Mucosa of descending colon (tissue), 3 donors: ENCODE measurements around the gene ZFP1. TPM values are rescaled to one million over a fixed set of nuclear protein-coding genes. Genes with fewer than 3 reads are reported as not detected.

Experiments used
- ATAC-seq: fragments of 200-7000 bp; cut with Tn5 transposase; one replicate; pipeline ENCODE4 v1.9.1; 2020; ENCODE audit warnings: mild to moderate bottlenecking, moderate library complexity
- DNase-seq, 3 donors: peaks; one replicate each; pipeline ENCODE4 v3.0.0-alpha.2; 2020
- H3K36me3 ChIP-seq: fragments of 200-600 bp; one replicate; pipeline ENCODE4 v1.8.0; 2021; ENCODE audit warnings: low read depth, mild to moderate bottlenecking
- H3K4me1 ChIP-seq: fragments of 200-600 bp; one replicate; pipeline ENCODE4 v1.8.0; 2021; ENCODE audit warnings: low read depth, mild to moderate bottlenecking
- H3K4me3 ChIP-seq: fragments of 200-600 bp; one replicate; pipeline ENCODE4 v1.8.0; 2021; ENCODE audit warnings: mild to moderate bottlenecking
- H3K9me3 ChIP-seq: fragments of 200-600 bp; one replicate; pipeline ENCODE4 v1.8.0; 2021; ENCODE audit warnings: mild to moderate bottlenecking
- CTCF ChIP-seq: fragments of 200-600 bp; IDR thresholded peaks from one replicate; pipeline ENCODE4 v1.8.0; 2022; ENCODE audit warnings: antibody characterized with exemption, mild to moderate bottlenecking
- intact Hi-C, 2 donors: fragments of 100-400 bp; cut with DNase I in 1 of 2; cut with micrococcal nuclease in 1 of 2; formaldehyde crosslinking; loops; one replicate each; pipeline versions ENCODE4 v1.11.0 to v1.11.1; 2022; cut with DNase I, micrococcal nuclease
- total RNA-seq, 3 donors: library from RNA; stranded (reverse); fragmentation: NEBNext Ultra II Directional in 2 of 3; extraction: Animal tissue kit (Norgen Biotek cat#: 25700) in 2 of 3; gene quantifications; one replicate each; pipeline versions ENCODE4 v1.2.1 to v1.2.4, GENCODE V29; 2021 to 2023
- donor health status: DM: no; HTN: no; CAD: no; lungs with moderate emphysema.
- donor health status: DM: no; HTN: no; CAD: no.
- donor health status: DM: no; HTN: yes; CAD: no.

Gene ZFP1
- total RNA-seq, 3 donors from 2014 or later: 5.6 to 17.0 (median 6.9) TPM

- Histone ChIP-seq H3K36me3 (no peaks in the 10 kb centered on the region), H3K9me3 (no peaks in the 10 kb centered on the region), H3K4me3 (no peak overlapping the region), H3K4me1 (no peaks in the 10 kb centered on the region)
- no peak for TF ChIP-seq CTCF
- ATAC-seq: no peak
- DNase-seq: peak in 1 of 3 donors; percentile 15
- intact Hi-C loops: loop anchor here in 1 of 2 donors (5.0 kb wide), 1 partner anchor 95 kb away; no protein-coding TSS in a partner anchor
Measured at GRCh38 chr16:75102595-75102994, 45.7 kb upstream of the ZFP1 start.

GRCh38 chr16:75103994-75104393 lies 44.3 kb upstream of the ZFP1 start:
- no peak overlapping the region for H3K4me3 ChIP-seq
- intact Hi-C loops: loop anchor here in 1 of 2 donors (5.0 kb wide), 1 partner anchor 97 kb away; no protein-coding TSS in a partner anchor
- no peaks in the 10 kb centered on the region for H3K9me3 ChIP-seq
- peaks cover 2% of the 10 kb centered on the region for H3K4me1 ChIP-seq
- DNase-seq (no peak), ATAC-seq (no peak)
- no peaks in the 10 kb centered on the region for H3K36me3 ChIP-seq
- TF ChIP-seq CTCF: no peak

GRCh38 chr16:75104836-75105235 lies 43.5 kb upstream of the ZFP1 start:
- DNase-seq: peak in 1 of 3 donors; percentile 48
- no peak for ATAC-seq
- TF ChIP-seq CTCF: no peak
- Histone ChIP-seq H3K9me3 (no peaks in the 10 kb centered on the region), H3K36me3 (no peaks in the 10 kb centered on the region), H3K4me3 (no peak overlapping the region), H3K4me1 (peaks cover 10% of the 10 kb centered on the region)
- intact Hi-C loops: loop anchor here in 1 of 2 donors (5.0 kb wide), 1 partner anchor 98 kb away; no protein-coding TSS in a partner anchor

DNA sequence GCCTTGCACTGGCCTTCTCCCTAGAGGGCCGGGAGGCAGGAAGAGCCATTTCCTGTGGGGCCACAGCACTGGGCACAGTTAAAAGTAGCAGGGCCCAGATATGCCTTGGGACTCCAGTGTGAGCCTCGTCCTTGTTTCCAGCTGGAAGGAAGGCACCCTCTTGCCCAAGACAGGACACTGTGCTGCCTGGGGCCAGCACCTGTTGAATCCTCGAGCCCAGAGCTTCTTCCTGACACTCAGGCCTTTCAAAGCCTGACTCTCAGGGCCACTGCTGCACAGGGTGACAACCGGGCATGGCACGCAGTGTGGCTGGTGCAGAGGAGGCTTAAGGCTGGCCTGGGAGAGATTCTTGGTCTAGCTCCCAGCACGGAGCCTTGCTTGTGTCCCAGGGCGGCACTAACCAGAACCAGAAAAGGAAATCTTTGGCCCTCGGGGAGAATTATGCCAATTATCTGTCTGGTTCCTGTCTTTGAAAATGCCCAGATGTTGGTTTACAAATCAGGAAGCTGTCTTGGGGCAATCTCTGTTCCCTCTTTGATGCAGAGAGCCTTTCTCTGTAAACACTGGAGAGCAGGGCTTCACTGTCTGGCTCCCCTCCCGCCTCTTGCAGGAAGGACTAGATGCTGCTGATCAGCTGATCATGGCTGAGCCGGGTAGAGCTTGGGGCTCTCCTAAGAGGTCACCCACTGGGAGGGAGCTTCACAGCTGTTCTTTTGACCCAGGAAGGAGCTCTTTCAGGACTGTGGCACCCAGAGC lies 42.8 kb upstream of the ZFP1 start:
- Histone ChIP-seq H3K4me3 (no peak overlapping the region), H3K4me1 (peaks cover 17% of the 10 kb centered on the region), H3K36me3 (no peaks in the 10 kb centered on the region), H3K9me3 (no peaks in the 10 kb centered on the region)
- ATAC-seq (peak; percentile 3), DNase-seq (peak in 1 of 3 donors; percentile 60)
- intact Hi-C loops: no loop called here
- no peak for TF ChIP-seq CTCF

GRCh38 chr16:75106351-75107274 lies 41.7 kb upstream of the ZFP1 start:
- ATAC-seq (no peak), DNase-seq (peak in 1 of 3 donors; percentile 37)
- TF ChIP-seq CTCF: no peak
- H3K36me3 ChIP-seq: no peaks in the 10 kb centered on the region
- no peaks in the 10 kb centered on the region for H3K9me3 ChIP-seq
- intact Hi-C loops: no loop called here
- no peak overlapping the region for H3K4me3 ChIP-seq
- peaks cover 28% of the 10 kb centered on the region for H3K4me1 ChIP-seq
